AG09319 (cell line): ENCODE measurements around the gene FAIM2.
A peak's percentile ranks its signal among the peaks of the same experiment; 100 is the strongest.

ENCODE experiments used
- DNase-seq: peaks from one replicate; pipeline ENCODE4 v3.0.0-alpha.2; 2010; ENCODE audit warnings: low read depth; ENCODE audit errors: extremely low read depth
- TF ChIP-seq, protein P1 (sequence below): IDR thresholded peaks from 2 replicates; pipeline ENCODE4 v1.5.1; 2011; ENCODE audit warnings: low read depth, mild to moderate bottlenecking, inconsistent platforms, low read length, moderate library complexity

Gene FAIM2

DNA sequence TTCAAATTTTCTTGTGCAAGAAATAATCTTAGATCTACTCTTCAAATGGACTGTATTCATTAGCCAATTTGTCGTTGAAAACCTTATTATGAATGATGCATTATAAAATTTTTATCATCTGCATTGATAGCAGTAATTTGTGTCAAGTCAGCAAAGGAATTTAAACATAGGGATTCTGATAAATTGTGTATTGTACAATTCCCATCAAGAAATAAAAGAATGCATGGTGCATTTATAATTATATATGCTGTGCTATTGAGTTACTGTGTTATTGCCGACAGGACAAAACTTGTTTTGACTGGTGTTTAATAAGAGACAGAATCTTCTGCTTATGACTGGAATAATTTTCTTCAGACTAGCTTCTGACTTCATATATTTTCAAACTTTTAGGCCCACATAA, 57.7 kb downstream of the FAIM2 start:
- no peak for DNase-seq
- TF ChIP-seq, protein P1, sequence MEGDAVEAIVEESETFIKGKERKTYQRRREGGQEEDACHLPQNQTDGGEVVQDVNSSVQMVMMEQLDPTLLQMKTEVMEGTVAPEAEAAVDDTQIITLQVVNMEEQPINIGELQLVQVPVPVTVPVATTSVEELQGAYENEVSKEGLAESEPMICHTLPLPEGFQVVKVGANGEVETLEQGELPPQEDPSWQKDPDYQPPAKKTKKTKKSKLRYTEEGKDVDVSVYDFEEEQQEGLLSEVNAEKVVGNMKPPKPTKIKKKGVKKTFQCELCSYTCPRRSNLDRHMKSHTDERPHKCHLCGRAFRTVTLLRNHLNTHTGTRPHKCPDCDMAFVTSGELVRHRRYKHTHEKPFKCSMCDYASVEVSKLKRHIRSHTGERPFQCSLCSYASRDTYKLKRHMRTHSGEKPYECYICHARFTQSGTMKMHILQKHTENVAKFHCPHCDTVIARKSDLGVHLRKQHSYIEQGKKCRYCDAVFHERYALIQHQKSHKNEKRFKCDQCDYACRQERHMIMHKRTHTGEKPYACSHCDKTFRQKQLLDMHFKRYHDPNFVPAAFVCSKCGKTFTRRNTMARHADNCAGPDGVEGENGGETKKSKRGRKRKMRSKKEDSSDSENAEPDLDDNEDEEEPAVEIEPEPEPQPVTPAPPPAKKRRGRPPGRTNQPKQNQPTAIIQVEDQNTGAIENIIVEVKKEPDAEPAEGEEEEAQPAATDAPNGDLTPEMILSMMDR: no peak

DNA sequence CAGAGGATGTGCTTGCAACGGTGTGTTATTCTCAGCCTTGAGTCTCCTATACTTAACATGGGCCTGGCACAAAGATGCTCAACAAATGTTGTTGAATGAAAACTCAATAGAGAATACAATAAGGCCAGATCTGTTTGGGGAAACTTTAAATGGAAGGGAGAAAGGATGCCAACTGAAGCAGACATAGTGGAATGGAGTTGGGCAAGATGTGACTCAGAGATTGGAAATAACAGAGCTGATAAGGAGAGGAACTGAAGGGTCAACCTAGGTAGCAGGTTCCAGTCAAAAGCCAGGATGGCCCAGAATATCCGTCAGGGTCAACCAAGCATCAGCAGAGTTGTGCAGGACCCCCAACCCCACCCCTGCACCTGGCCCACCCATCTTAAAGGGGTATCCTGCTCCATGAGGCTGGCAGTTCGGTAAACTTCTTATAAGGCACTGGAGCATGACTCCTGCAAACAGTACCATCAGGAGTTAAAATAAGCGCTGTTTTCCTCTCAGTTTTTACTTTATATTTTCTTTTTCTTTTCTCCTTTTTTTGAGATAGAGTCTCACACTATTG, 59.7 kb downstream of the FAIM2 start:
- DNase-seq: no peak
- TF ChIP-seq, protein P1: no peak

DNA sequence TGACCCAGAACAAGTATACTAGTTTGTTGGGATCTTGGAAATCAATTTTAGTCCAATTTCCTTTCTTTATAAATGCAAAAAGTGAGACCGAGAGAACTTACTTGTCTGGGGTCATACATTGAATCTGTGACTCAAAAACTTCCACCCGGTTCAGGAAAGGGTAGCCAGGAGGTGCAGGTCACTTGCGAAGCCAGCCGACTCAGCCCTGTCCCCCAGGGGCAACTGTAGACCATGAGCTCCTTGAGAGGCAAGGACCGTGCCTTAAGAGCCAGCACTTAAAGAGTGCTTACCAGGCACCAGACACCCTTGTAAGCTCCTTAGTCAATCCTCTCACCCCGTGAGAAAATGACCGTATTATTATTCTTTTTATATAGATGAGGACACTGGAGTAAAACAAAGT, 60.3 kb downstream of the FAIM2 start:
- TF ChIP-seq, protein P1: no peak
- no peak for DNase-seq

DNA sequence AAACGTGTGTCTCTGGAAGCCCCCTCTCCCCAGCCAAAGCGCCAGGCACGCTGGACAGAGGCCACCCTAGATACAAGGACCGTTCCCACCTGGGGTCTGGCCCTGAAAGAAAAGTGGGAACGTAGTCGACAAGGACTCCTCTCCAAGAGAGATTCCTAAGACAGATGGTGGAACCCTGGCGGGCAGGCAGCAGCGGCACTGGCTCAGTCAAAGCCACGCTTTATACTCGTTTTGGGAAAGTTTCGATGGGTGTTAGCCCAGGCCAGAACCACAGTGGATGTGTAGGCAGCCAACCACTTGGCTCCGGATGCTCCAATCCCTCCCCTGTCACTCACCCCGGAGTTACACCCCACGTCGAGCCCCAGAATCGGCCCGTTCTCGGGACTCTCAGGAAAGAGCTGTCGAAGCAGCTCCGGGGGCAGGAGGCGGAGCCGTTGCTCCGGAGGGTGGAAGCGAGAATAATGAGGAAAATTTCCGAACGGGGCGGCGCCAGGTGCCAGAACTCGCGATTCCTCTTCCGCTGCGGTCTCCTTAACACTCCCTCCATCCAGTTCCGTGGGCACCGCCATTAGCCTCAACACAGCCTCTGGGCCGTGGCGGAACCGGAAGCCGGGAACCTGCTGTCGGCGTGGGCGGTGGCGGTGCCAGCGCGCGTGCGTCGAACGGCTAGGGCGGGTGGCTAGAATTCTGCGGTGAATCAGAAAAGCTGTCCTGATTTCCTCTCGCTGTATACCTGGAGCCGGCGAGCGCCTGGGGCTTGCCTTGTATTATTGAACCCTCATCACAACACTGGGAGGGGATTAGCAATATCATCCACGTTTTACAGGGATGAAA, 61.0 kb downstream of the FAIM2 start, which contains the start of gene BCDIN3D:
Gene BCDIN3D, minus strand, starts transcription at position 588 of the 834 bp plus-strand sequence. Its CDS starts 19 bp downstream, at position 569.
- TF ChIP-seq, protein P1: no peak
- DNase-seq: peak; percentile 60

DNA sequence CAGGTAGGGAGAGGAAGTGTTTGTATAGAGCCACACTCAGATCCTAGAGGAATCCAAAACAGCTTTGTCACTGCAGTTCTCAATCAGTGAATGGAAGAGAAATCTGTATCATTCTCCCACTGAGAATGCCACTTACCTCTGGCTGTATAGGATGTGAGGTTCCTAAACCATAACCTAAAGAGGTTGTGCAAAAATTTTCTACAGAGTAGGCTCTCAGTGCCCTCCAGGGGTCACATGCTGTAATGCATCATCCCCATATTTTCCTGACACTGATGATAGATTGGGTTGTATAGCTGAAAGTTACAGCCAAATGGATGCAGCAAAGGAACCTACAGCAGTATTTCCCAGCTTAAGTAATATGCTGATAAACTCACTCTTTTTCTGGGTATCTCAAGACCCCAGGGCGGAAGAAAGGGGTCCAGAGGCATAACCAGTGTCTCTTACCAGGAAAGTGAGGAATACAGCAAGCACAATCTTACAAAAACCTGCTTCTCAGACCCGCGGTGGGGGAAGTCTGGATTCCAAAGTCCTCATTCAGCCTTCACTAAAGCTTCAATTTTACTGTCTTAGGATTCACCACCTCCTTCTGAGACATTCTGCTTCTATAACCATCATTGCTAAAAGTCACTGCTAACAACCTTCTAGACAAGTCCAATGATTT, 64.6 kb downstream of the FAIM2 start:
- TF ChIP-seq, protein P1: peak; percentile 70
- DNase-seq: no peak

DNA sequence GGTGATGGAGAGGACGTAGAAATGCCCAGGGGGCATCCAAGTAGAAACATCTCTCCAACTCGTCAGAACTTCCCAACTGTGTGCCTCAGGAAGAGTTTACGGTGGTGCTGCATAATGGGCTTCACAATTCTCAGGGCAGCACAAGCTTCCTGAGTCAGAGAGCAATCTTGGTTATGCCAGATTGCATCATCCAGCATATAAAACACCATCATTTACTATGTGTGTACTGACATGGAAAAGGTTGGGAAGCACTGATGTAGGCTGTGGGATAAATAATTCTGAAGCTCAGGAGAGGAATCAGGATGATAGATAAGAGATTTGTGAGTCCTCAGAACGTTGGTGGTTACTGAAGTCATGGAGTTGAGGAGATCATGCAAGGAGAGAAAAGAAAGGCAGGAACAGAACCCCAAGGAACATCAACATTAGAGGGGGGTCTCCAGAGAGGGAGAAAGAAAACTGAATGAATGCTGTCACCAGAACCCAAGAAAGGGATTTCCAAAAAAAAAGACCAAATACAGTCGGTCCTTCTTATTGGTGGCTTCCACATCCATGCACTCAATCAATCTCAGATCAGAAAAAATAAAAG, 70.8 kb downstream of the FAIM2 start:
- TF ChIP-seq, protein P1: no peak
- DNase-seq: no peak
